Stimulated activated CD8-positive, alpha-beta memory T cell treated with anti-CD3 and anti-CD28 coated beads, Interleukin-4, amount 100 ng/mL, for 48 hours (primary cell): Measurements from ENCODE around the gene OR2AG2.

ENCODE experiments used
- DNase-seq: peaks from one replicate; pipeline ENCODE4 v3.0.0-alpha.2; 2020

OR2AG2 gene

GRCh38 chr11:6737872-6738466, 33.8 kb downstream of the OR2AG2 start:
- peak; percentile 72 for DNase-seq

- DNase-seq, result no peak
Observed at GRCh38 chr11:6736495-6737121, 35.2 kb downstream of the OR2AG2 start.

GRCh38 chr11:6735306-6735705, 36.5 kb downstream of the OR2AG2 start:
- DNase-seq, result no peak

GRCh38 chr11:6734616-6735015, 37.2 kb downstream of the OR2AG2 start:
- DNase-seq, result no peak

GRCh38 chr11:6733326-6734275, 38.2 kb downstream of the OR2AG2 start:
- DNase-seq, result no peak

GRCh38 chr11:6727971-6728760, 43.6 kb downstream of the OR2AG2 start:
- DNase-seq, result no peak

GRCh38 chr11:6725386-6725896, 46.3 kb downstream of the OR2AG2 start:
- no peak for DNase-seq

GRCh38 chr11:6724013-6724412, 47.8 kb downstream of the OR2AG2 start:
- DNase-seq, result no peak

- no peak for DNase-seq
Observed at GRCh38 chr11:6721343-6721742, 50.4 kb downstream of the OR2AG2 start.

- DNase-seq, result no peak
Observed at GRCh38 chr11:6719576-6719975, 52.2 kb downstream of the OR2AG2 start.

- DNase-seq, result no peak
Observed at GRCh38 chr11:6717426-6717825, 54.4 kb downstream of the OR2AG2 start.
